AG09309 (cell line): ENCODE data around the gene GPR82.

ENCODE experiments used
- DNase-seq: peaks from one replicate; pipeline ENCODE4 v3.0.0-alpha.2; 2010; ENCODE audit warnings: low read depth
- H3K4me3 ChIP-seq: 2 replicates; pipeline ENCODE4 v1.5.1; 2011; ENCODE audit warnings: mild to moderate bottlenecking, low read depth, low read length, moderate library complexity; ENCODE audit not compliant: control insufficient read depth
- TF ChIP-seq, protein P1 (sequence below): IDR thresholded peaks from 2 replicates; pipeline ENCODE4 v1.5.1; 2011; ENCODE audit warnings: mild to moderate bottlenecking, low read depth, low read length, inconsistent platforms; ENCODE audit not compliant: insufficient read depth, control insufficient read depth; ENCODE audit errors: missing control alignments

GPR82 gene

DNA sequence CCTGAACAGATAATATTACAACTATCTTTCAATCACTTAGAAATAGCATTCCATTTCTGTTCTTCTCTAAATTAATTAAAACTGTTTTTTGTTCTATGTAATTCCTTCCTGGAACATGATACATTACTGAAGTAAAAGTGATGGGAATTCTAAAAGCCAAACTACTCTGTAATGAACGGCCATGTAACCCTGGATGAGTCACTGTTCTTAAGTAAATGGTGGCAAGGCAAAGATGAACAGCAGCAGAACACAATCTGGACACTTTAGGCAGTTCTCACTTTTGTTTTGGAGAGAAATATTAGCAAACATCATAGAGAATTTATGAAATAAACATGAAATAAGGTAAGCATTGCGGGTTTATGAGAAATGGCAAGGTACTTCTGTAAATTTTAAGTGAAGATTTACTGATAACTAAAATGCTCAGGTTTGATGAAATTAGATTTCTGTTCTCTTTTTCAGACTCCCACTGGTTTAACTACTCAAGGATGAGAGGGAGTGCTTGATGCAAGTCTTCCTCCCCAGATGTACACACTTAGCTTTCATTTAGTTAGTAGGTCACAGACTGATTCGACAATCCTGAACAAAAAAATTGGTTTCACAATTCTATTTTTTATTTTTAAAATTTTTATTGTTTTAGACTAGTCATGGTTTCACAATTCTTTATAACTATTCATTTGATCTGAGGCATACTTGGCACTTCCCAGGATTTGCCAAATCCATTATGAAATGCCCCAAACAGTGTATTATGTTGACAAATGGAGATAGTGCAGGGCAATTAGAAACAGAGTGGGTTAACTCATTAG is 964 bp upstream of the GPR82 start:
- H3K4me3 ChIP-seq, result no peak overlapping the region
- peak; percentile 23 for DNase-seq
- TF ChIP-seq, protein P1, sequence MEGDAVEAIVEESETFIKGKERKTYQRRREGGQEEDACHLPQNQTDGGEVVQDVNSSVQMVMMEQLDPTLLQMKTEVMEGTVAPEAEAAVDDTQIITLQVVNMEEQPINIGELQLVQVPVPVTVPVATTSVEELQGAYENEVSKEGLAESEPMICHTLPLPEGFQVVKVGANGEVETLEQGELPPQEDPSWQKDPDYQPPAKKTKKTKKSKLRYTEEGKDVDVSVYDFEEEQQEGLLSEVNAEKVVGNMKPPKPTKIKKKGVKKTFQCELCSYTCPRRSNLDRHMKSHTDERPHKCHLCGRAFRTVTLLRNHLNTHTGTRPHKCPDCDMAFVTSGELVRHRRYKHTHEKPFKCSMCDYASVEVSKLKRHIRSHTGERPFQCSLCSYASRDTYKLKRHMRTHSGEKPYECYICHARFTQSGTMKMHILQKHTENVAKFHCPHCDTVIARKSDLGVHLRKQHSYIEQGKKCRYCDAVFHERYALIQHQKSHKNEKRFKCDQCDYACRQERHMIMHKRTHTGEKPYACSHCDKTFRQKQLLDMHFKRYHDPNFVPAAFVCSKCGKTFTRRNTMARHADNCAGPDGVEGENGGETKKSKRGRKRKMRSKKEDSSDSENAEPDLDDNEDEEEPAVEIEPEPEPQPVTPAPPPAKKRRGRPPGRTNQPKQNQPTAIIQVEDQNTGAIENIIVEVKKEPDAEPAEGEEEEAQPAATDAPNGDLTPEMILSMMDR, result no peak

DNA sequence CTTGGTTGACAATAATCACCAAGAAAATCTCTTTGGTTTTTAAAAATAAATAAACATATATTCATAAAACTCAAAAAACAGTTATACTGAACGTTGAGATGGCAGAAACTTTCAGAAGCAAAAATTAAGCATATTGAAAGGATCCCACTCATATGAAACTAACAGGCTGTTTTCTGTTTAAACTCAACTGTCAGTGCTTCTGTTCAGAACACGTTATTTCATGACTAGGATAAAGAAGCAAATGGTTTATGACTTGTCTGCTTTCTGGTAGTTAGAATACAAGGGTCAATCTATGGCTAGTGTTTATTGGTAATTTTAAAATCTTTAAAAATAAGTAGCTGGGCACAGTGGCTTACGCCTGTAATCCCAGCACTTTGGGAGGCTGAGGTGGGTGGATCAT is 4.1 kb downstream of the GPR82 start:
- no peak for DNase-seq
- TF ChIP-seq, protein P1, result no peak
- no peak overlapping the region for H3K4me3 ChIP-seq

DNA sequence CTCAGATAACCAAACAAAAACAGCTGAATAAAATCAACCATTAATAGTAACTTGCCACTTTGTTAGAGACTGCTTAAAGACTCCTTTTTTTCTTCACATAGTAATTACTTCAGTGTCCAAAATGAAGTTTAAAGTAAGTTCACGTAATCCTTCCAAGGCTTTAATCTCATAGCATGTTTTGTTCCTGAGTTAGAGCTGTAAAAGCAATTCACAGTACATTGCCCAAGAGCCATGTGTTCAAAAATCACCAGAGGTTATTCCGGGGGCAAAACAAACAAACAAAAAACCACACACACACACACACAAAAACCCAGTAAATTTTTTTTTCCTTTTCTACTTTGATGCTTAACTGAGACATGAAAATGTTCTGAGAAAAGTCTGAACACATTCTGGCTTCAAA is 6.1 kb downstream of the GPR82 start:
- TF ChIP-seq, protein P1, result no peak
- no peak for DNase-seq
- H3K4me3 ChIP-seq, result no peak overlapping the region

DNA sequence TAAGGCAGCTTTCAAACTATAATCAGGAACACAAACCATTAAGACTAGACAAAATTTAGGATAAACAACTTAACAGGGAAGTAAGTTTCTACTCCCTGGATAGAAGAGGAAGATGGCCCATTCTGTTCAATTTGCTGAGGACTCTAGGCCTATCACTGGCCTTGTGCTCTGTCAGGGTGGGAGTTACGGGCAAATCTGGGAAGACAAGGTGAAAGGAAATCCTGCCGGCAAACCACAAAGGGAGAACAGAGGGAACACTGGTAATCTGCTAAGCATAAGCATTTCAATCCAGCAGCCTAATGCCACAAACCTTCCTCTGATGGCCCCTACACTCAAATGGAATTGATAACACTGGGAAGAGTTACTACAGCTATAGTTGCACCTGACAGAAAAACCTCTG is 8.3 kb downstream of the GPR82 start:
- TF ChIP-seq, protein P1, result no peak
- H3K4me3 ChIP-seq, result no peak overlapping the region
- no peak for DNase-seq

DNA sequence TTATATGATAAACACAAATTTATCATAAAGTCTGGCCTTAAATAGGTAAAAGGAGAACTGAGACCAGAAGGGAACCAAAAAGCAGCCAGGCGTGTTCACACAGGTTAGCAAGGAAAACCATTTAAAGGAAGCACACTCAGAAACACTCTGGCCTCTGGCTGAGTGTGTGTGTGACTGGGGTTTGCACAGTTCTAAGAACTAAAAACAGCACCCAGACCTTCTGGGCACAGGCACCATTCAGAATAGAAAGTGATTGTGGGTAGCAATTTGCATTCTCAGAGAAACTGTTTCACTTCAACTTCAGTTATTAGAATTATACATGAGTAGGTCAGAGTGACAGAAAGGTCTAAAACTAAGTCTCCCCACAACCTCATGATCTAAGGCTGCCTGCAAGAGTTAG is 10.0 kb downstream of the GPR82 start:
- TF ChIP-seq, protein P1, result no peak
- DNase-seq, result no peak
- no peak overlapping the region for H3K4me3 ChIP-seq

DNA sequence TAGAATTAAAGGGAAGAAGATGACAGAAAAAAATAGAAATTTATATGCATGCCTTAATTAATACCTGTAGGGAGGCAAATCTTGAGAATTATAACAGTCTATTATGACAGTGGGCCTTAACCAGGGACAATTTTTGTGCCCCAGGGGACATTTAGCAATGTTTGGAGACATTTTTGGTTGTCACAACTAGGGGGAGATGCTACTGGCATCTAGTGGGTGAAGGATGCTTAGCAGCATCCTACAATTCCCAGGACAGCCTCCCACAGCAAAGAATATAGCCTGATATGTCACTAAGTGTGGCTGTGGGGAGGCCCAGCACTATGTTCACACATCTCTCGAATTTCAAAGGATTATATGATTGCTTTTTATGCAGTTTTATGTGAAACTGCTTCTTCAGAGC is 10.5 kb downstream of the GPR82 start:
- DNase-seq, result no peak
- no peak overlapping the region for H3K4me3 ChIP-seq
- TF ChIP-seq, protein P1, result peak; percentile 64
